Epithelial cell of esophagus (primary cell): Measurements from ENCODE around the gene NEDD4L.

ENCODE experiments used
- DNase-seq: peaks from one replicate; pipeline ENCODE4 v3.0.0; 2010; ENCODE audit warnings: low read depth
- H3K4me3 ChIP-seq: 2 replicates; pipeline ENCODE4 v1.5.1; 2011; ENCODE audit warnings: mild to moderate bottlenecking, low read length, control low read depth
- CTCF ChIP-seq: IDR thresholded peaks from 2 replicates; pipeline ENCODE4 v1.5.1; 2011; ENCODE audit warnings: low read depth, mild to moderate bottlenecking, low read length, control low read depth, inconsistent platforms; ENCODE audit not compliant: insufficient read depth; ENCODE audit errors: missing control alignments

NEDD4L gene

GRCh38 chr18:58146099-58146498, 102.1 kb downstream of the NEDD4L start:
- no peak for TF ChIP-seq CTCF

GRCh38 chr18:58148954-58149471, 105.0 kb downstream of the NEDD4L start:
- DNase-seq = no peak
- H3K4me3 ChIP-seq = no peak overlapping the region
- no peak for TF ChIP-seq CTCF

More at GRCh38 chr18:58146099-58146498, 102.1 kb downstream of the NEDD4L start:
- DNase-seq = no peak
- H3K4me3 ChIP-seq = no peak overlapping the region

GRCh38 chr18:58150772-58151171, 106.7 kb downstream of the NEDD4L start:
- H3K4me3 ChIP-seq = no peak overlapping the region
- TF ChIP-seq CTCF = no peak
- no peak for DNase-seq

GRCh38 chr18:58152216-58152615, 108.2 kb downstream of the NEDD4L start:
- no peak for TF ChIP-seq CTCF
- no peak for DNase-seq
- H3K4me3 ChIP-seq = no peak overlapping the region

GRCh38 chr18:58152891-58153290, 108.9 kb downstream of the NEDD4L start:
- peak; percentile 56 for DNase-seq
- H3K4me3 ChIP-seq = no peak overlapping the region
- TF ChIP-seq CTCF = no peak

- no peak overlapping the region for H3K4me3 ChIP-seq
- TF ChIP-seq CTCF = no peak
- DNase-seq = no peak
These were observed 112.5 kb downstream of the NEDD4L start for GRCh38 chr18:58156516-58156915.

GRCh38 chr18:58157237-58157636, 113.2 kb downstream of the NEDD4L start:
- no peak for DNase-seq
- H3K4me3 ChIP-seq = no peak overlapping the region
- TF ChIP-seq CTCF = no peak
